NCI-H2081 (cell line): ENCODE data around the gene POLR3H.

ENCODE experiments used
- DNase-seq, 2 experiments: peaks; one replicate each; lab custom pipeline; 2025; lab: John Stamatoyannopoulos, UW

Gene POLR3H

GRCh38 chr22:41516462-41516861 is 27.8 kb downstream of the POLR3H start:
- no peak for DNase-seq

GRCh38 chr22:41513391-41513790 is 30.9 kb downstream of the POLR3H start:
- DNase-seq, result no peak

GRCh38 chr22:41512421-41513194 is 31.7 kb downstream of the POLR3H start:
- DNase-seq, result no peak

- DNase-seq, result no peak
Observed at GRCh38 chr22:41511521-41511968, 32.7 kb downstream of the POLR3H start.

- DNase-seq, result no peak
Observed at GRCh38 chr22:41508770-41509170, 35.5 kb downstream of the POLR3H start.

- DNase-seq, result no peak
Observed at GRCh38 chr22:41507330-41508063, 36.8 kb downstream of the POLR3H start.

- no peak for DNase-seq
Observed at GRCh38 chr22:41505511-41506220, 38.6 kb downstream of the POLR3H start.

GRCh38 chr22:41504816-41505215 is 39.5 kb downstream of the POLR3H start:
- no peak for DNase-seq

GRCh38 chr22:41504397-41504796 is 39.9 kb downstream of the POLR3H start:
- DNase-seq, result no peak

GRCh38 chr22:41501209-41501608 is 43.1 kb downstream of the POLR3H start:
- no peak for DNase-seq

GRCh38 chr22:41500303-41500702 is 44.0 kb downstream of the POLR3H start:
- DNase-seq, result no peak

- no peak for DNase-seq
Observed at GRCh38 chr22:41499624-41500280, 44.5 kb downstream of the POLR3H start.

GRCh38 chr22:41498303-41498835 is 45.9 kb downstream of the POLR3H start:
- DNase-seq, result no peak

- no peak for DNase-seq
Observed at GRCh38 chr22:41491374-41492100, 52.7 kb downstream of the POLR3H start.

GRCh38 chr22:41488596-41489385 is 55.5 kb downstream of the POLR3H start:
- DNase-seq, result no peak

- DNase-seq, result no peak
Observed at GRCh38 chr22:41488076-41488475, 56.2 kb downstream of the POLR3H start.

- DNase-seq, result no peak
Observed at GRCh38 chr22:41487037-41487935, 57.0 kb downstream of the POLR3H start.

- no peak for DNase-seq
Observed at GRCh38 chr22:41485033-41485432, 59.2 kb downstream of the POLR3H start.

- no peak for DNase-seq
Observed at GRCh38 chr22:41482319-41482935, 61.8 kb downstream of the POLR3H start.
